ENCODE results near the gene SGCB.

- TF ChIP-seq CTCF (conservative IDR thresholded peaks at IDR 0.05; ENCODE audit: low read length) (no peak), EZH2phosphoT487 (IDR thresholded peaks at IDR 0.05; ENCODE audit: borderline replicate concordance) (no peak)
Observed at GRCh38 chr4:52036886-52037530, 1.1 kb downstream of the SGCB start.

Measured in Loucy (cell line).